ENCODE measurements around the gene STAT3.
"Not testable (repeated sequence)": the region's sequence is repeated elsewhere in the genome, so short reads cannot be mapped to it uniquely, and the experiment has no call there.

Gene STAT3

GRCh38 chr17:42388381-42389134 lies at the start of gene STAT3:
Gene STAT3, minus strand, starts transcription at chr17:42388442. Its CDS starts 39,926 bp downstream, at chr17:42348516.
- peak; percentile 100 for DNase-seq (ENCODE audit: low read depth, low spot score)

- DNase-seq (ENCODE audit: low read depth, low spot score) = peak; percentile 85
These were observed 48.1 kb upstream of the STAT3 start for GRCh38 chr17:42436391-42436790.

- no peak for DNase-seq (ENCODE audit: low read depth, low spot score)
These were observed 43.5 kb upstream of the STAT3 start for GRCh38 chr17:42431758-42432161.

- no peak for DNase-seq (ENCODE audit: low read depth, low spot score)
These were observed 41.6 kb upstream of the STAT3 start for GRCh38 chr17:42429726-42430447.

GRCh38 chr17:42428141-42428944 lies 40.1 kb upstream of the STAT3 start:
- peak; percentile 73 for DNase-seq (ENCODE audit: low read depth, low spot score)

GRCh38 chr17:42424991-42425610 lies 36.9 kb upstream of the STAT3 start:
- no peak for DNase-seq (ENCODE audit: low read depth, low spot score)

DNA sequence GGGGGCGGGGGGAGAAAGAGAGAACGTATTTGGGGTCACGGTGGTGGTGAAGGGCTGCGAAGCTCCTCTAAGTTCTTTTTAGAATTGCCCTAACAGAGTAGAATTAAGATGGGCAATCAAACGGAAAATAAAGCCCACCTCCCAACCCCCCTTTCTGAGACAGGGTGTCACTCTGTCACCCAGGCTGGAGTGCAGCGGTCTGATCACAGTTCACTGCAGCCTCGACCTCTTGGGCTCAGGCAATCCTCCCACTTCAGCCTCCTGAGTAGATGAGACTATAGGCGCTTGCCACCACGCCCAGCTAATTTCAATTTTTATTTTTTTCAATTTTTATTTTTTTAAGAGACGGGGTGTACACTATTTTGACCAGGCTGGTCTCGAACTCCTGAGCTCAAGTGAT lies 35.5 kb upstream of the STAT3 start:
- no peak for DNase-seq (ENCODE audit: low read depth, low spot score)

DNA sequence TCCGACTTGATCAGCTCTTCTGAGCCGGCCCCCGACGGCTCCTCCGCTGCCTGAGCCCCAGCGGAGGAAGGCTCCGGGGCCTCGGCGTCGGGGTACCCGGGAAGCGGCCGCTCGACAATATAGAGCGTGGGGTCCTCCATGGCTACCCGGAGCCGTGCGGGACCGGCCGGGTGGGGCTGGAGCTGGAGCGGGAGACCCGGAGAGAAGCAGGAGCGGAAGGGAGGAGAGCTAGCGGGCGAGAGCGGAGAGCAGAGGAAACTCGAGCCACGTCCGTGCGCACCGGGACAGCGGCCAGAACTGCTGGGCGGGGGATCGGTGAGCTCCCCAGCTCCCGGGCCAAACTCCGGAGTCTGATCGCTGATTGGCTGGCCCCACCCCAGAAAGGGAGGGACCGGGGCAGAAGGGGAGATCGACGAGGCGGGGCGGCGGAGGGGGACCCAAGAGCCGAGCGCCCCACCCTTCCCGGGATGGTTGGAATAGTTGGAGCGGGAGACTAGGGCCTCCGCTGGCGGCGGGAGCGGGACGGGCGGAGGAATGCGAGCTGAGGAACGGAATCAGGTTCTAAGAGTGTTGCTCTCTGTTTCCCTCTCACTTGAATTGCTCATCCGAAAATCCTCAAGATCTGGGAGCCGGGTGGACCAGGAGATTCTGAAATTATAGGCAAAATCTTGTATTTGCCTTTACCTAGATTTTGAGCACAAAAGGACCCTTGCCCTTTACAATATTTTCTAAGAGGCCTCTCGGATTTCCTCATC lies 34.9 kb upstream of the STAT3 start, which contains the start of gene CAVIN1:
Gene CAVIN1, minus strand, starts transcription at position 299 of the 755 bp plus-strand sequence. Its CDS starts 159 bp downstream, at position 140.
- peak; percentile 73 for DNase-seq (ENCODE audit: low read depth, low spot score)

DNA sequence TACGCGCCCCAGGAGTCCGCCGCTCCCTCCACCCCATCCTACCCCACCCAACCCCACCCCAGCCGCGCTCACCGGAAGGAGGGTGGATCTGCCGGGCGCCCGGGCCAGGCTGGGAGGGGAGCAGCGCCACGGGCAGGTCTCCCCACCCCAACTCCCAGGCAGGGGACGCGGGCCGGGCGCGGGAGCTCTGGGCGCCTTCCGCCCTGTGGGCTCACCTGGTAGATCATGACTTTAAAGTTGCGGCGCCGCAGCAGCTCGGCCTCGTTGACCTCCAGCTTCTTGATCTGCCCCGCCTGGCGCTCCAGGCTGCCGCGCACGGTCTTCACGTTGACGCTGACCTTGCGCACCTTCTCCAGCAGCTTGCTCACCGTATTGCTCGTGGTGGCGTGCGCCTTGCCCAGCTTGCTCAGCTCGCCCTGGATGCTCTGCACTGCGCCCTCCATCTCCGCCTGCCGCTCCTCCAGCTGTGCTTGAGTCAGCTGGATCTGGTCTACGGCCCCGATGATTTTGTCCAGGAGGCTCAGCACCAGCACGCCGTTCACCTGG lies 34.2 kb upstream of the STAT3 start:
- no peak for DNase-seq (ENCODE audit: low read depth, low spot score)

- DNase-seq (ENCODE audit: low read depth, low spot score) = no peak
These were observed 33.5 kb upstream of the STAT3 start for GRCh38 chr17:42421507-42422338.

DNA sequence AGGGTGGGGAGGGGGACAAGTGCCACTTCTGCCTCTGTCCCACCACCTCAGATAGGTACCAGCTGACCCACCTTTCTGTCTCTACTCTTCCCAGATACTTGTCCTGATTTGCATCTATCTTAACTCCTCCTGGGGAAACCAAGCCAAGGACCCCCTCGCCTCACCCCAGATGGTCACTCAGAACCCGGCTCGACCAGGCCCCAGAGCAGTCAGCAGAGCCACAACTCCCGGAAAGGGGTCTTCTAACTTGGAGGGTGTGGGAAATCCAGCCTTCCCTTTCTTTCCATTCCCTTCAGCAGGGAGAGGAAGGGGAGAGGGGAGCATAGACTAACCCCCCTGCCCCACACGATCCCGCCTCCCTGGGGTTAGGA lies 32.9 kb upstream of the STAT3 start:
- no peak for DNase-seq (ENCODE audit: low read depth, low spot score)

GRCh38 chr17:42417981-42418380 lies 29.7 kb upstream of the STAT3 start:
- DNase-seq (ENCODE audit: low read depth, low spot score) = not testable (repeated sequence)

DNA sequence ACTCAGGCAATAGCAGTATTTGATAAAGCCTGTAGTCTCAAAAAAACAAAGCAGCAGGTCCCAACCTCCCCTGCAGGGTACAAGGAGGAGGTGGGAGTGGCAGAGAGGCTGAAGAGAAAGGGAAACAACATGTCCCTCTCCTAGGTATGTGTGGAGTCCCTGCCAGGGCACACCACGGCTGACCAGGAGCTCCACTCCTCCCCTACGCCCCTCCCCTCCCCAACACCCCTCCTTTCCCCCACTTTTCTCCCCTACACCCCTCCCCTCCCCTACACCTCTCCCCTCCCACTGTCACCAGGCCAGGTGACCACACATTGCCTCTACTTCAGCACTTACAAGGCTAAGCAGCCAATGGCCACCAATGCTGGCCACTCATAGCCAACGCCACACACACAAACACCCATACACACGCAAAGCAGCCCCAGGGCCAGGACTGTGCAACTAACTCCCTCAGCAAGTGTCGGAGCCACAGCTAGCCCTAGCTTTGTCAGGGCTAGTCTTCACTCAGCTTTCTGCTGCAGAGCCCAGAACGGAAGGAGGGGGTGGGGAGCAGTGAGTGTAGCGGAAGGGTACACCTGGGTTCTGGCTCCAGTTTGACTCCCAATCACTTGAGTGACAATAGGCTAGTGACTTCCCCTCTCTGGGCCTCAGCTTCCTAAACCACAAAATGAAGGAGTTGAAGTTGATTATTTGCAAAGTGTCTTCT lies 26.6 kb upstream of the STAT3 start:
- no peak for DNase-seq (ENCODE audit: low read depth, low spot score)

- no peak for DNase-seq (ENCODE audit: low read depth, low spot score)
These were observed 25.3 kb upstream of the STAT3 start for GRCh38 chr17:42413464-42414040.

- no peak for DNase-seq (ENCODE audit: low read depth, low spot score)
These were observed 23.9 kb upstream of the STAT3 start for GRCh38 chr17:42411905-42412679.

GRCh38 chr17:42411361-42411760 lies 23.1 kb upstream of the STAT3 start:
- DNase-seq (ENCODE audit: low read depth, low spot score) = no peak

- DNase-seq (ENCODE audit: low read depth, low spot score) = no peak
These were observed 22.1 kb upstream of the STAT3 start for GRCh38 chr17:42410319-42410685.
